ENCODE measurements around the gene CNDP1.

The CNDP1 gene

GRCh38 chr18:74570266-74570665 lies 36.0 kb downstream of the CNDP1 start:
- H3K4me1 ChIP-seq (ENCODE audit: control insufficient read depth in 1 of 2, insufficient read depth in 2 of 2, low read length in 2 of 2), result no peaks in the 10 kb centered on the region
- H3K23ac ChIP-seq (ENCODE audit: low read length), result no peak overlapping the region
- no peak overlapping the region for H3K4ac ChIP-seq (ENCODE audit: low read depth, low read length)
- H3K9me3 ChIP-seq (ENCODE audit: insufficient read depth, low read depth, low read length), result peaks cover 11% of the 10 kb centered on the region
- no peak overlapping the region for H3K4me3 ChIP-seq (ENCODE audit: low read depth, low read length)
- no peak overlapping the region for H3K14ac ChIP-seq (ENCODE audit: low read length)
- no peaks in the 10 kb centered on the region for H3K79me1 ChIP-seq (ENCODE audit: low read length)
- H4K8ac ChIP-seq (ENCODE audit: low read depth, low read length), result no peak overlapping the region
- no peak overlapping the region for H3K9ac ChIP-seq (ENCODE audit: low read length)
- H2AFZ ChIP-seq (ENCODE audit: insufficient read depth, low read length, poor library complexity), result no peak overlapping the region
- H2BK120ac ChIP-seq (ENCODE audit: insufficient read depth, low read length, poor library complexity), result no peak overlapping the region
- H2BK12ac ChIP-seq (ENCODE audit: low read length), result no peak overlapping the region
- no peak overlapping the region for H2AK5ac ChIP-seq (ENCODE audit: low read length)
- H3K27ac ChIP-seq (ENCODE audit: low read depth, low read length), result no peak overlapping the region
- no peak overlapping the region for H4K91ac ChIP-seq (ENCODE audit: low read depth, low read length)
- no peak overlapping the region for H2BK5ac ChIP-seq (ENCODE audit: low read depth, low read length, poor library complexity)
- no peaks in the 10 kb centered on the region for H3K36me3 ChIP-seq (ENCODE audit: control insufficient read depth in 1 of 2, insufficient read depth in 2 of 2, low read length in 2 of 2)
- no peaks in the 10 kb centered on the region for H3K79me2 ChIP-seq (ENCODE audit: control insufficient read depth, insufficient read depth, low read length, poor library complexity)
- no CpG with 5 or more reads among the region's 4 CpGs for WGBS (ENCODE audit: extremely low coverage, insufficient coverage, insufficient read length)
- no peak for DNase-seq
- no peak overlapping the region for H3K18ac ChIP-seq (ENCODE audit: low read length)
- H4K12ac ChIP-seq (ENCODE audit: low read depth, low read length), result no peak overlapping the region
- no peaks in the 10 kb centered on the region for H3K27me3 ChIP-seq (ENCODE audit: insufficient read depth, low read length)
- no peak overlapping the region for H3K4me2 ChIP-seq (ENCODE audit: low read length)

- no peak overlapping the region for H3K4me2 ChIP-seq (ENCODE audit: low read length)
- no peak overlapping the region for H2BK120ac ChIP-seq (ENCODE audit: insufficient read depth, low read length, poor library complexity)
- WGBS (ENCODE audit: extremely low coverage, insufficient coverage, insufficient read length), result no CpG with 5 or more reads among the region's 12 CpGs
- H4K8ac ChIP-seq (ENCODE audit: low read depth, low read length), result no peak overlapping the region
- no peak overlapping the region for H3K23ac ChIP-seq (ENCODE audit: low read length)
- H3K79me1 ChIP-seq (ENCODE audit: low read length), result no peaks in the 10 kb centered on the region
- no peak overlapping the region for H2AK5ac ChIP-seq (ENCODE audit: low read length)
- H4K91ac ChIP-seq (ENCODE audit: low read depth, low read length), result no peak overlapping the region
- H3K14ac ChIP-seq (ENCODE audit: low read length), result no peak overlapping the region
- no peak overlapping the region for H3K18ac ChIP-seq (ENCODE audit: low read length)
- no peak overlapping the region for H3K4ac ChIP-seq (ENCODE audit: low read depth, low read length)
- no peak overlapping the region for H2BK12ac ChIP-seq (ENCODE audit: low read length)
- H2AFZ ChIP-seq (ENCODE audit: insufficient read depth, low read length, poor library complexity), result no peak overlapping the region
- no peaks in the 10 kb centered on the region for H3K27me3 ChIP-seq (ENCODE audit: insufficient read depth, low read length)
- H3K4me1 ChIP-seq (ENCODE audit: control insufficient read depth in 1 of 2, insufficient read depth in 2 of 2, low read length in 2 of 2), result no peaks in the 10 kb centered on the region
- no peak overlapping the region for H4K12ac ChIP-seq (ENCODE audit: low read depth, low read length)
- DNase-seq, result peak in 1 of 2 donors; percentile 23
- H2BK5ac ChIP-seq (ENCODE audit: low read depth, low read length, poor library complexity), result no peak overlapping the region
- H3K4me3 ChIP-seq (ENCODE audit: low read depth, low read length), result peak overlapping the region; percentile 18
- H3K79me2 ChIP-seq (ENCODE audit: control insufficient read depth, insufficient read depth, low read length, poor library complexity), result no peaks in the 10 kb centered on the region
- no peaks in the 10 kb centered on the region for H3K36me3 ChIP-seq (ENCODE audit: control insufficient read depth in 1 of 2, insufficient read depth in 2 of 2, low read length in 2 of 2)
- H3K27ac ChIP-seq (ENCODE audit: low read depth, low read length), result no peak overlapping the region
- no peak overlapping the region for H3K9ac ChIP-seq (ENCODE audit: low read length)
- H3K9me3 ChIP-seq (ENCODE audit: insufficient read depth, low read depth, low read length), result peaks cover 6% of the 10 kb centered on the region
Measured at GRCh38 chr18:74571895-74572680, 37.8 kb downstream of the CNDP1 start.

DNA sequence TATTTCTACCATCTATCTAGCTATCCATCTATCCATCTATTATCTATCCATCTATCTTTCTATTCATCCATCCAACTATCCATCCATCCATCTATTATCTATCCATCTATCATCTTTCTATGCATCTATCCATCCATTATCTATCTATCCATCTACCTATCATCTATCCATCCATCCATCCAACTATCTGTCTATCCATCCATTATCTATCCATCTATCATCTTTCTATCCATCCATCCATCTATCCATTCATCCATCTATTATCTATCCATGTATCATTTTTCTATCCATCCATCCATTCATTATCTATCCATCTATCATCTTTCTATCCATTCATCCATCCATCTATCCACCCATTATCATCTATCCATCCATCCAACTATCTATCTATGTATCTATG lies 38.8 kb downstream of the CNDP1 start:
- no peaks in the 10 kb centered on the region for H3K79me2 ChIP-seq (ENCODE audit: control insufficient read depth, insufficient read depth, low read length, poor library complexity)
- no peak overlapping the region for H3K14ac ChIP-seq (ENCODE audit: low read length)

GRCh38 chr18:74574916-74575315 lies 40.6 kb downstream of the CNDP1 start:
- H3K27ac ChIP-seq (ENCODE audit: low read depth, low read length), result no peak overlapping the region
- WGBS (ENCODE audit: extremely low coverage, insufficient coverage, insufficient read length), result no CpG with 5 or more reads among the region's 2 CpGs
- DNase-seq, result no peak

More for the DNA sequence above, 38.8 kb downstream of the CNDP1 start:
- Histone ChIP-seq H3K18ac (ENCODE audit: low read length) (no peak overlapping the region), H3K4me2 (ENCODE audit: low read length) (no peak overlapping the region), H3K4me3 (ENCODE audit: low read depth, low read length) (no peak overlapping the region), H2AK5ac (ENCODE audit: low read length) (no peak overlapping the region), H2BK120ac (ENCODE audit: insufficient read depth, low read length, poor library complexity) (no peak overlapping the region), H3K9me3 (ENCODE audit: insufficient read depth, low read depth, low read length) (no peaks in the 10 kb centered on the region), H3K79me1 (ENCODE audit: low read length) (no peaks in the 10 kb centered on the region), H4K12ac (ENCODE audit: low read depth, low read length) (no peak overlapping the region), H2AFZ (ENCODE audit: insufficient read depth, low read length, poor library complexity) (no peak overlapping the region), H2BK5ac (ENCODE audit: low read depth, low read length, poor library complexity) (no peak overlapping the region), H3K4me1 (ENCODE audit: control insufficient read depth in 1 of 2, insufficient read depth in 2 of 2, low read length in 2 of 2) (no peaks in the 10 kb centered on the region), H3K27ac (ENCODE audit: low read depth, low read length) (no peak overlapping the region), H3K27me3 (ENCODE audit: insufficient read depth, low read length) (no peaks in the 10 kb centered on the region), H3K23ac (ENCODE audit: low read length) (no peak overlapping the region), H3K4ac (ENCODE audit: low read depth, low read length) (no peak overlapping the region), H2BK12ac (ENCODE audit: low read length) (no peak overlapping the region), H3K9ac (ENCODE audit: low read length) (no peak overlapping the region), H4K8ac (ENCODE audit: low read depth, low read length) (no peak overlapping the region), H3K36me3 (ENCODE audit: control insufficient read depth in 1 of 2, insufficient read depth in 2 of 2, low read length in 2 of 2) (no peaks in the 10 kb centered on the region), H4K91ac (ENCODE audit: low read depth, low read length) (no peak overlapping the region)
- DNase-seq, result no peak

More at GRCh38 chr18:74574916-74575315, 40.6 kb downstream of the CNDP1 start:
- Histone ChIP-seq H2AK5ac (ENCODE audit: low read length) (no peak overlapping the region), H2BK12ac (ENCODE audit: low read length) (no peak overlapping the region), H3K23ac (ENCODE audit: low read length) (no peak overlapping the region), H4K91ac (ENCODE audit: low read depth, low read length) (no peak overlapping the region), H3K27me3 (ENCODE audit: insufficient read depth, low read length) (no peaks in the 10 kb centered on the region), H2BK5ac (ENCODE audit: low read depth, low read length, poor library complexity) (no peak overlapping the region), H3K4me1 (ENCODE audit: control insufficient read depth in 1 of 2, insufficient read depth in 2 of 2, low read length in 2 of 2) (no peaks in the 10 kb centered on the region), H4K12ac (ENCODE audit: low read depth, low read length) (no peak overlapping the region), H3K4me2 (ENCODE audit: low read length) (no peak overlapping the region), H3K14ac (ENCODE audit: low read length) (no peak overlapping the region), H3K4me3 (ENCODE audit: low read depth, low read length) (no peak overlapping the region), H4K8ac (ENCODE audit: low read depth, low read length) (no peak overlapping the region), H3K4ac (ENCODE audit: low read depth, low read length) (no peak overlapping the region), H3K9ac (ENCODE audit: low read length) (no peak overlapping the region), H3K18ac (ENCODE audit: low read length) (no peak overlapping the region), H3K36me3 (ENCODE audit: control insufficient read depth in 1 of 2, insufficient read depth in 2 of 2, low read length in 2 of 2) (no peaks in the 10 kb centered on the region), H2AFZ (ENCODE audit: insufficient read depth, low read length, poor library complexity) (no peak overlapping the region), H2BK120ac (ENCODE audit: insufficient read depth, low read length, poor library complexity) (no peak overlapping the region), H3K9me3 (ENCODE audit: insufficient read depth, low read depth, low read length) (no peaks in the 10 kb centered on the region), H3K79me2 (ENCODE audit: control insufficient read depth, insufficient read depth, low read length, poor library complexity) (no peaks in the 10 kb centered on the region), H3K79me1 (ENCODE audit: low read length) (no peaks in the 10 kb centered on the region)
